NOMO-1 (cell line): ENCODE data around the gene SDF4.
"Not testable (repeated sequence)": the region's sequence is repeated elsewhere in the genome, so short reads cannot be mapped to it uniquely, and the experiment has no call there.

Experiments used
- DNase-seq, 2 experiments: peaks; one replicate each; lab custom pipeline; 2025; ENCODE audit not compliant: unreplicated experiment in 2 of 2; lab: John Stamatoyannopoulos, UW

SDF4 gene

GRCh38 chr1:1259951-1260600 lies 28.3 kb upstream of the SDF4 start:
- peak; percentile 70 to 78 for DNase-seq

- DNase-seq = no peak
Observed at GRCh38 chr1:1259540-1259939, 27.7 kb upstream of the SDF4 start.

GRCh38 chr1:1259119-1259488 lies 27.3 kb upstream of the SDF4 start:
- no peak for DNase-seq

- no peak for DNase-seq
Observed at GRCh38 chr1:1256956-1257871, 25.4 kb upstream of the SDF4 start.

GRCh38 chr1:1255611-1256010 lies 23.8 kb upstream of the SDF4 start:
- DNase-seq = no peak

- DNase-seq = no peak
Observed at GRCh38 chr1:1255078-1255477, 23.3 kb upstream of the SDF4 start.

GRCh38 chr1:1254667-1254998 lies 22.8 kb upstream of the SDF4 start:
- DNase-seq = no peak

GRCh38 chr1:1253972-1254666 lies 22.3 kb upstream of the SDF4 start:
- no peak for DNase-seq

GRCh38 chr1:1253314-1253713 lies 21.5 kb upstream of the SDF4 start:
- no peak for DNase-seq

GRCh38 chr1:1250786-1251284 lies 19.0 kb upstream of the SDF4 start:
- no peak for DNase-seq

GRCh38 chr1:1248009-1248913 lies 16.5 kb upstream of the SDF4 start:
- not testable (repeated sequence) for DNase-seq

- DNase-seq = no peak
Observed at GRCh38 chr1:1247341-1247913, 15.6 kb upstream of the SDF4 start.

GRCh38 chr1:1246577-1247340 lies 15.0 kb upstream of the SDF4 start, which contains the start of gene C1QTNF12:
C1QTNF12 (minus strand) TSS chr1:1246722; CDS start chr1:1246690, 32 bp downstream.
- no peak for DNase-seq

- DNase-seq = no peak
Observed at GRCh38 chr1:1245817-1246576, 14.2 kb upstream of the SDF4 start.

- no peak for DNase-seq
Observed at GRCh38 chr1:1245178-1245816, 13.5 kb upstream of the SDF4 start.

GRCh38 chr1:1244192-1244811 lies 12.5 kb upstream of the SDF4 start:
- DNase-seq = no peak

- no peak for DNase-seq
Observed at GRCh38 chr1:1243807-1244191, 12.0 kb upstream of the SDF4 start.

GRCh38 chr1:1243266-1243660 lies 11.5 kb upstream of the SDF4 start:
- DNase-seq = no peak
